HG03175 (cell line): ENCODE data around the gene GPI.
A peak's percentile ranks its signal among the peaks of the same experiment; 100 is the strongest.

Source experiments
- ATAC-seq: cut with Tn5 transposase; IDR thresholded peaks from one replicate; pipeline ENCODE4 v1.9.1; 2021; ENCODE audit warnings: mild to moderate bottlenecking, moderate library complexity; ENCODE audit not compliant: unreplicated experiment

The GPI gene

DNA sequence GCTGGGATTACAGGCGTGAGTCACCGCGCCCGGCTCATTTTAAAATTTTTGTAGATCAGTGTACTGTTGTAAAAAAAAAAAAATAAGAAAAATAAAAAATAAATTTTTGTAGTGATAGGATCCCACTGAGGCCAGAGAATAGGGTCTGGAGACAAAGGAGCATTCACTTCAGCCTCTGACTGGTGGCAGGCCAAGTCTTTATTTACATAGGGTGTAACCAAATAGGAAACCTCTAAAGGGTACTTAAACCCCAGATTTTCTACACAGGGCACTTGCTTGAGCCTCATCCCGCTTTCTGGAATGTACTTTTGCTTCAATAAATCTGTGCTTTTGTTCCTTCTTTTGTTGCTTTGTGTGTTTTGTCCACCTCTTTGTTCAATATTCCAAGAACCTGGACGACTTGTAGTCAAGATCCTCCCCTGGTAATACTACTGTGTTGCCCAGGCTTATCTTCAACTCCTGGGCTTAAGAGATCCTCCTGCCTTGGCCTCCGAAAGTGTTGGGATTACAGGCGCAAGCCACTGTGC lies 37.1 kb downstream of the GPI start:
- ATAC-seq = no peak

DNA sequence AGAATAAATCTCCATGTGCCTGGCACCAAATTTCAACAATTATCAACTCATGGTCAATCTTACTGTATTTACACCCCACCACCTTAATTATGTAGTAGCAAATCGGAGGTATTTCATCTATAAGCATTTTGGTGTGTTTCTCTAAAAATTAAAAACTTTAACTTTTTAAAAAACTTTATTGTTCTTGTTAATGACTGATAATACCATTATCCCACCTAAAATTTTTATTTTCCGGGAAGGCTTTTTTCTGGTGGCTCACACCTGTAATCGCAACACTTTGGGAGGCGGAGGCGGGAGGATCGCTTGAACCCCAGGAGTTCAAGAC lies 38.8 kb downstream of the GPI start:
- no peak for ATAC-seq

DNA sequence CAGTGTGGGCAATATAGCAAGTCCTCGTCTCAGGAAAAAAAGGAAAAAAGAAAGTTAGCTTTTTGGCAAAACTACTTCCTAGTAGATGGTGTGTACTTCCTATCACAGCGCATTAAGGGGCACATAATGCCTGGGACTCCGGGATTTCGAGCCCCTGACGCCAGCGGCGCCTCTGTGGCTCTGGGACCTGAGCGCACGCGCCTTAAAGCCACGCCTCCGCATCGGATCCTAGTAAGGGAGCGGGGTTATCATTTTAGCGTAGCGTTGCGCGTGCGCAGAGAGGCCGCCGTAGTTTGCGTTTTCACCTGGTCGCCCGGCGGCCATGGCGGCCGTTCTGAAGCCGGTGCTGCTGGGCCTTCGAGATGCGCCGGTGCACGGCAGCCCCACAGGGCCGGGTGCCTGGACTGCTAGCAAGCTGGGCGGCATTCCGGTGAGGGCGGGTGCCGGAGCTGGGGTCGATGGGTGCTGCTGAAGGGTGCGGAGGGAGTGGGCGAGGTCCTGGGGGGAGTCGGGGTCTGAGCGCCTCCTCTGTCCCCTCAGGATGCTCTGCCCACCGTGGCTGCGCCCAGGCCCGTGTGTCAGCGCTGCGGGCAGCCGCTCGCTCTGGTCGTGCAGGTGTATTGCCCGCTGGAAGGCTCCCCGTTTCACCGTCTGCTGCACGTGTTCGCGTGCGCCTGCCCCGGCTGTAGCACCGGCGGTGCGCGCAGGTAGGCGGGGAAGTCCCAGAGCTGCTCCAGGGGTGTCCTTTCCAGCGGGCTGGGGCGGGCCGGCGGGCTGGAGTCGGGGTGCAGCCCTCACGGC lies 39.3 kb downstream of the GPI start, which contains the start of gene PDCD2L:
Gene PDCD2L, plus strand, starts transcription at position 291 of the 801 bp plus-strand sequence. Its CDS starts 32 bp downstream, at position 323.
- peak; percentile 79 for ATAC-seq

DNA sequence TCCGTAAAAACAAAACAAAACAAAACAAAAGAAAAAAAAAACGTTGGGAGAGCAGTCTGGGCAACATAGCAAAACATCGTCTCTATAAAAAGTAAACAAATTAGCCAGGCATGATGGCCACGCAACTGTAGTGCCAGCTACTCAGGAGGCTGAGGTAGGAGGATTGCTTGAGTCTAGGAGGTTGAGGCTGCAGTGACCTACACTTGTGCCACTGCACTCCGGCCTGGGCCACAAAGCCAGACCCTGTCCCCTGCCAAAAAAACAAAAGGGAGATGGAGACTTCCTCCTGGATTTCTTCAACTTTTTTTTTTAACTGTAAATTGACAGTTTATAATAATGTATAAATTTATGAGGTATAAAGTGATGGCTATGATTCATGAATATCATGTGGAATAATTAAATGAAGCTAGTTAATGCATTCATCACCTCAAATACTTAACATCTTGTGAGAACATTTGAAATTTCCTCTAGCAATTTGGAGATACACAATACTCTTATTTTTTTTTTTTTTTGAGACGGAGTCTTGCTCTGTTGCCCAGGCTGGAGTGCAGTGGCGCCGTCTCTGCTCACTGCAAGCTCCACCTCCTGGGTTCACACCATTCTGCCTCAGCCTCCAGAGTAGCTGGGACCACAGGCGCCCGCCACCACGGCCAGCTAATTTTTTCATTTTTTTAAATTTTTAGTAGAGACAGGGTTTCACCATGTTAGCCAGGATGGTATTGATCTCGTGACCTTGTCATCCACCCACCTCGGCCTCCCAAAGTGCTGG lies 41.1 kb downstream of the GPI start:
- ATAC-seq = no peak

DNA sequence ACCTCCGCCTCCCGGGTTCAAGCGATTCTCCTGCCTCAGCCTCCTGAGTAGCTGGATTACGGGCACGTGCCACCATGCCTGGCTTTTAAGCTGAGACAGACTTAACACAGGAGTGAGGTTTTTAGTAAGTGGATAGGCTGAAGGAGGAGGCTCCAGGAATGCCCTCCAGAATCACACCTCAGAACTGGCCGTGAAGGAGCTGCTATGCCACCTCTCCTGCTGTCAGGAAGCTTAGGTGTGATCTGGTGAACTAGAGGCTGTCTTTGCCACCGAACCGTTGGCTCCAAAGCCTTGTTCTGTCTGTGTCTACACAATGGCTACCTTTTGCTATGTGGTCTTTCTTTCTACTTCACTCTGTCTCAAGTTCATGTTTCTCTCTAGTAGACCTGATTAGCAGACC lies 43.4 kb downstream of the GPI start:
- ATAC-seq = no peak

DNA sequence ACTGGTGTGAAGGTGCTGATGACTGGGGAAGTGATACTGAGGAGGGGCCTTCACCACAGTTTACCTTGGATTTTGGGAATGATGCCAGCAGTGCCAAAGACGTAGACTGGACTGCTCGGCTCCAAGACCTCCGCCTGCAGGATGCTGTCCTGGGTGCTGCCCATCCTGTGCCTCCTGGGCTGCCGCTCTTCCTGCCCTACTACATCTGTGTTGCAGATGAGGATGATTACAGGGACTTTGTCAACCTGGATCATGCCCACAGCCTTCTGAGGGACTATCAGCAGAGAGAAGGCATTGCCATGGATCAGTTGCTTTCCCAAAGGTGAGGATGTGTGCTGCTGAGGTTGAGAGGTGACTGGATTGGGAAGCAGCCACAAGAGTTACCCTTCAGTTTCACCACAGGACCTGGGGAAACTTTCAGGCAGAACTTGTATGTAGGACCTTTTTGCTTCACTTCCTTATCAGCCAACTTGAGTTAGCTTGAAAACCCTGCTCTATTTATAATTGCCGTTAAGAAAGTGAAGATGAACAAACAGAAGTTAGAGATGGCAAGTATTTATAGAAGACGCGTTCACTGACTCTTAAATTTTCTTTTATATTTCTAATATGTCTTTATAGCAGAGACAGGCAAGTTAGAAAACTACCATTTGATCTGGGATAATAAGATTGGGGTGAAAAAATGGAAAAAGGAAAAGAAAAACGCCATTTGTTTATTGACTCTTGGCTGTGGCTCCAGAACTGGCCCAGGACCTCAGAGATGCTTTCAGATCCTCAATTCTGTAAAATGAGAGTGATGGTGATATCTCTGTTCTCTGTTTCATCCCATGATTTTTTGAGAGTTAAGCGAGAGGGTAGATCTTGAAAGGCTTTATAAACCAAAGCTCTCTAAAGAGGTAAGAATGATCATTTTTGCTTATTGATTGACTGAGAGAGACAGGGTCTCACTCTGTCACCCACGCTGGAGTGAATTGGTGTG lies 44.5 kb downstream of the GPI start:
- ATAC-seq = no peak

DNA sequence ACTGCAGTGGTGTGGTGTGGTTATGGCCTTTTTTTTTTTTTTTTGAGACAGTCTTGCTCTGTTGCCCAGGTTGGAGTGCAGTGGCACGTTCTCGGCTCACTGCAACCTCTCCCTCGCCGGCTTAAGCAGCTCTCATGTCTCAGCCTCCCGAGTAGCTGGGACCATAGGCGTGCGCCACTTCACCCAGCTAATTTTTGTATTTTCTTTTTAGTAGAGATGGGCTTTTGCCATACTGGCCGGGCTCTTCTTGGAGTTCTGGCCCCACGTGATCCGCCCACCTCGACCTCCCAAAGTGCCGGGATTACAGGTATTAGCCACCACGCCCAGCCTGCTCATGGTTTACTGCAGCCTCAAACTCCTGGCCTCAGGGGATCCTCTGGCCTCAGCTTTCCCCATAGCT lies 46.2 kb downstream of the GPI start:
- ATAC-seq = no peak

DNA sequence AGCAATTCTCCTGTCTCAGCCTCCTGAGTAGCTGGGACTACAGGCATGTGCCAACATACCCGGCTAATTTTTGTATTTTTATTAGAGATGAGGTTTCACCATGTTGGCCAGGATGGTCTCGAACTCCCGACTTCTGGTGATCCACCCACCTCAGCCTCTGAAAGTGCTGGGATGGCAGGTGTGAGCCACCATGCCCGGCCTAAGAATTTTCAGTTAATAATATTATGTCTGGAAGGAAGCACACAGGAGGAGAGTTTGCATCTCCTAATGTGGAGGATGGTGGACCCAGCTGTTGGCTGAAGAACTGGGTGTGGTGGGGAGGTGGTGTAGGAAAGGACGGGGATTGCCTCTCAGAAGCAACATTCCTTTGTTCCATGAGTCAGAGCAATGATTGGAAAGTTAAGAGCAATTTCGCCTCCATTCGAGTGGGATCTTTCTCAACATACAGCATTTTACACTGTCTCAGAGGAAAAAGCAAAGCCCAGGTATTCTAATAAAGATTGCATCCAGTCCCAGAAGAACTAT lies 51.1 kb downstream of the GPI start:
- ATAC-seq = no peak

DNA sequence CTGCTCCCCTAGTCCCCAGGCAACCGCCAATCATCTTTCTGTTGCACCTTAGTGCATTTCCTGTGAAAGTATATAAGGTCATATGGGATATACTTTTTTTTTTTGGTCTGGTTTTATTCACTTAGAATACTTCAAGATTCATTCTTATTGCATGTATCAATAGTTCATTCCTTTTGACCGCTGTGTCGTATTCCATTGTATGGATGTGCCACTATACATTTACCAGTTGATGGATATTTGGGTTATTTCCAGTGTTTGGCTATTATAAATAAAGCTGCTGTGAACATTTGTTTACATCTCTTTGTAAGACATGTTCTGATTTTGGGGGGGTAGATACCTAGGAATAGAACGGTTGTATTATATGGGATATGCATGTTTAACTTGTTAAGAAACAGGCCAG lies 53.3 kb downstream of the GPI start:
- ATAC-seq = no peak

DNA sequence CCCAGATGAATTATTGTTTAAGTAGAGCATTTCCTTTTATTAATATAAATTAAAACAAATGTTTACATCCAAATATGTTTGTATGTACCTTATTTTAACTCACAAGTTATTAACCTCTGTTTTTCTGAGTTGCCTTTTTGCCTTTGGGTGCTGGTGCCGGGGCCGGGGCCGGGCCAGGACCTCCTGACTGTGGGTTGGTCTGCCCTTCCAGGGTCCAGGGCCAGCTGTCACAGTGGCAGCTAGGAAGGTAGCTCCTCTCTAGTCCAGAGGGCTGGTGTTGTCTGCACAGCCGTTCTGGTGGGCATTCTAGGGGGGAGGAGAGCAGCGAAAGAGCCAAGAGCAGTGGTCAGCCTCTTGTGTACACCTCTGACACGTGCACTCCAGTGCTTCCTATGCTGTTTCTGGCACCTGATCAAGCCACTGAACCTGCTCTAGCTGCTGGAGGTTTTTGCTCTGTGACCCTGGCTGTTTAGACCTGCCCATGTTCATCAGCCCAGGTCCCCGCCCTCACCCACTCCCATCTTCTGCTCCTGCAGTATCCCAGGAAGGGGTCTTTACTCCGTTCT lies 61.2 kb downstream of the GPI start:
- no peak for ATAC-seq

DNA sequence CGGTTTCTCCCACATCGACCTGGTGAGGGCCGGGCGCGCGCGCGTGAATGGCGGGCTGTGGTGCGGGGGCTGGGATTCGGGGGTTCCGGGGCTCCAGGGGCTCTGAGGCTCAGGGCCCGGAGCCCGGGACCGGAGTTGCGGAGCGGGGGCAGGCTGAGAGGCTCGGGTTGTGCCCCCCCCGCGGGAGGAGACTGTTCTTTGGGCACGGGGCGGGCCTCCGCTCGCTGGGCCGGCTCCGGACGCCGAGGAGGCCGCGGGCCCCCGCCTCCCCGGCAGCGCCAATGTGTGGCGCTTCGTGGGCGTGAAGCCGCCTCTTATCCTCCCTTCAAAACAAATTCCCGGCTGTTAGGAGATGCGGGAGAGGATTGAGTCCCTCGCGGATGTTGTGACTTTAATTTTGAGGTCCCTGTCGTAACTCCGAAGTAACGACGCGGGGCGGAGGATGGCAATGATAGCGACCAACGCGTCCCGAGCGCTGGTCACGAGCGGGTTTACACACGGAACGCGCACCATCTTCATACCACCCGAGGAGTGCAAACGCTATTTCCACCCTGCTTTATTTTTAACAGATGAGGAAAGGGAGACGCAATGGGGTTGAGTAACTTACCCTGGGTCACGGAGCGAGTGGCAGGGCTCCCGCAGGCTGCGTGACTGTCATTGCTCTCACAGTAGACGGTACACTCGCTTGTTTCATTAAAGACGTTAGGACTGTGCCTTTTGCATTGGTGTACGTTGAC lies 63.7 kb downstream of the GPI start:
- peak; percentile 34 for ATAC-seq

DNA sequence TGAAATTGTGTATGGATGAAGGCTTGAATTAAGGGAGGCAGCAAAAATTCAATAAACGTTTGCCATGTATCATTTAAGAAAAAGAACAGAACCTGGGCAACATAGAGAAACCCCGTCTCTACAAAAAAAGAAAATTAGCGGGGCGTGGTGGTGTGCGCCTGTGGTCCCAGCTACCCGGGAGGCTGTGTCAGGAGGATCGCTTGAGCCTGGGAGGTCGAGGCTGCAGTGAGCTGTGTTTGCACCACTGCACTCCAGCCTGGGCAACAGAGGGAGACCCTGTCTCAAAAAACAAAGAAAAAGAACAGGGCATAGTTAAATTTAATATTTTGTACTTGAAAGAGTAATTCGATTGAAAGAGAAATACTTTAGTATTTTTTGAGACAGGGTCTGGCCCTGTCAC lies 64.6 kb downstream of the GPI start:
- ATAC-seq = no peak

DNA sequence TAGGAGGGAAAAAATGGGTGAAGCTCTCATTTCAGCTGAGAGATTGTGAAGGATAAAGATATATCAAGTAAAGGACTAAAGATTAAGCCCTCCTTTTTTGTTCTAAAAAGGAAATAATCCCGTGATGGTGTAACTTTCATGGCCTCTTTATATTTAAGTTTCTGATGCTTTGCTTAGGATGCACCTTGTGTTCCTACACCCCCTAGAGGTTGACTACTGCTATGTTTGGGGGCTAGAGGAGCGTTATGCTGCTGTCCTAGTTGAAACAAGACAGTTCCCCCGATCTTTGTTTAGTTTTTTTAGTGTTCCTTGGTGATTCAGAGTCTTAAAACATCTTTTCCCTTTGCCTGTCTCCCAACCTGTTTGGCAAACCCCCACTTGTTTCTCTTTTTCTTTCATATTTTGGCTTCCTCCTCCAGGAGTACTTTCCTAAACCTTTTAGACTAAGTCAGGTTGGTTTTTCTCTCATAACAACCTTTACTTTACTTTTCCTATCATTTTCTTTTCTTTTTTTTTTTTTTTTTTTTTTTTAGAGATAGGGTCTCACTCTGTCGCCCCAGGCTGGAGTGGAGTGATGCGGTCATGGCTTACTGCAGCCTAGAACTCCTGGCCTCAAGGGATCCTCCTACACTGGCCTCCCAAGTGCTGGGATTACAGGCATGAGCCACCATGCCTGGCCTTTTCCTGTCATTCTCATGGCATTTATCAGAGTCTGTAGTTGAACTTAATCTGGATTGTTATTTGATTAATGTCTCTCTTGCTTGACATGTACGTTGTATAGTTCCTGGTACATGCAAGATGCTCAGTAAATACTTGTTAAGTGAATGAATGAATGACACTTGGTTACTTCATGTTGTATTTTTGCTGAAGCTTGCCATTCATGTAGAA lies 66.0 kb downstream of the GPI start:
- ATAC-seq = peak; percentile 66

DNA sequence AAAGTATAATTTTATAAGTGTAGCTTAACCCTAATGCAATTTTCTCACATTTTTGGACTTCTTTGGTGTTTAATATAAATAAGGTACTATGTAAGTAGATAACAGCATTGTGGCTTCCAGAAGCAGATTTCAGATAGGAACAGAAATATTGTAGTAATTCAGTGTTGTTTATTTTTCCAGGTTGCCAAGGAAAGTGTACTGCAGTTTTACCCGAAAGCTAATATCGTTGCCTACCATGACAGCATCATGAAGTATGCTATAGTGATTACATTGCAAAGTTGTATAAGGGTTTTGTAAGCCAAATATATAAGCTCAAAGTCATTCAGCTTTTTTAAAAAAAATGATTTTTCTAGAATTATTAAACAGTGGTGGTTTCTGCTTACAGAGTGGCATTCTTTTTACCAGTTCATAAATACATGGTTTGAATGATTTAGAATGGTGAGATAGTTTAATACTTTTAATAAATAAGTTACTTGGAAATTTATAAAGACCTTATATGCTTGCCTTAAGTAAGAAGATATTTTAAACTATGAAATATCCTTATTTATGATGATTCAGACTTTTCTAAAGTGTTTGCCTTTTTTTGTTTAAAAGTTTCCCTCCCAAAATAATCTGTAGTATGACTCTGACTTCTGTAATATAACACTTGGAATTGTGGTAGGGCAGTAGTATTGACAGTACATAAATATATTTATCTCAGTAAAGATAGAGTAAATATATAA lies 66.8 kb downstream of the GPI start:
- no peak for ATAC-seq

DNA sequence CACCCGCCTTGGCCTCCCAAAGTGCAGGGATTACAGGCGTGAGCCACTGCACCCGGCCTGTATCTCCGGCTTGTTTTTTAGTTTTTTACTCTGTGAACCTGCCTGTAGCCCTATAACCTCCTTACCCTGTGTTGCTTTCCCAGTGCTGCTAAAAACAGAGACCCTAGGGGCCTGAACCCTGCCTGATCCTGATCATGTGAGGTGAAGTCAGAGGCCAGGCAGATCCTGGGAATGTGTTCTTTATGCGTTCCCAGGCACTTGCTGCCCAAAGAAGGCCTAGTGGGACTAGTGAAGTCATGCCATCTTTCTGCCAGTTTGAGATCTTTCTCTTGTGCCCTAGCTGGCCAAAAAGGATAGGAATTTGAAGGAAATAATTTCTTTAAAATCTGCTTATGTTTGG lies 67.8 kb downstream of the GPI start:
- ATAC-seq = no peak

DNA sequence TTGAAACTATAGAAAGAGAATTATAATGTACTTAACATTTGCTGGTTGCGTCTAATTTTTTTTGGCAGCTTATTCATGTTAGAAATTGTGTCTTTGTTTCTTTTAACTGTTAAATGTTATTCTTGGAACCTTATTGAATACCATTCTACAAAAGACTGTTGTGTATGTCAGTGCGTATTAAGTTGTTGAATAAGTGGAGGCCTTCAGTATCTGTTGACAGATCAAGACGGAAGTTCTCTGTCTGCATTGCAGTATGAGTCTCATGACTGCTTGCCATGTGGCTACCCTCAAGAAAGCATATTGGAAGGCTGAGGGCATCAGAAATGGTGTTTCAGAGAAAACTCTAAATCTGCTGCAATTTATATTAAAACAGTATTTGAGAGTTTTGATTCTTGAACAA lies 71.7 kb downstream of the GPI start:
- ATAC-seq = no peak

DNA sequence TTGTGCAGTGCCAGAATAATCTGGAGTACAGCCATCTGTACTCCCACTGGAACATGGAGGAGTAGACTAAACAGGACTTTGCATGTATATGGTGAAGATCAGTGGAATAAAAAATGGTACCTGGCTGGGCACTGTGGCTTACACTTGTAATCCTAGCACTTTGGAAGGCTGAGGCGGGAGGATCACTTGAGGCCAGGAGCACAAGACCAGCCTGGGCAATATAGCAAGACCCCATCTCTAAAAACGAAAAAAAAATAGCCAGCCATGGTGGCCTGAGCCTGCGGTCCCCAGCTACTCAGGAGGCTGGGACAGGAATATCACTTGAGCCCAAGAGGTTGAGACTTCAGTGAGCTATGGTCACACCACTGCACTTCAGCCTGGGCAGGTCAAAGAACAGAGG lies 83.2 kb downstream of the GPI start:
- no peak for ATAC-seq
